Ureter (tissue), 1 donor: ENCODE results near the gene DCANP1. TPM values are rescaled to one million over a fixed set of nuclear protein-coding genes. Genes with fewer than 3 reads are reported as not detected.

Experiments
- DNase-seq: peaks from one replicate; pipeline ENCODE4 v3.0.0-alpha.2; 2020; ENCODE audit warnings: low spot score
- total RNA-seq: library from RNA; stranded (reverse); gene quantifications from one replicate; pipeline ENCODE4 v1.2.4, GENCODE V29; 2023
- donor health status: DM: yes; HTN: yes; CAD: no.

Gene DCANP1
- total RNA-seq, 1 donor from 2014 or later: not detected

DNA sequence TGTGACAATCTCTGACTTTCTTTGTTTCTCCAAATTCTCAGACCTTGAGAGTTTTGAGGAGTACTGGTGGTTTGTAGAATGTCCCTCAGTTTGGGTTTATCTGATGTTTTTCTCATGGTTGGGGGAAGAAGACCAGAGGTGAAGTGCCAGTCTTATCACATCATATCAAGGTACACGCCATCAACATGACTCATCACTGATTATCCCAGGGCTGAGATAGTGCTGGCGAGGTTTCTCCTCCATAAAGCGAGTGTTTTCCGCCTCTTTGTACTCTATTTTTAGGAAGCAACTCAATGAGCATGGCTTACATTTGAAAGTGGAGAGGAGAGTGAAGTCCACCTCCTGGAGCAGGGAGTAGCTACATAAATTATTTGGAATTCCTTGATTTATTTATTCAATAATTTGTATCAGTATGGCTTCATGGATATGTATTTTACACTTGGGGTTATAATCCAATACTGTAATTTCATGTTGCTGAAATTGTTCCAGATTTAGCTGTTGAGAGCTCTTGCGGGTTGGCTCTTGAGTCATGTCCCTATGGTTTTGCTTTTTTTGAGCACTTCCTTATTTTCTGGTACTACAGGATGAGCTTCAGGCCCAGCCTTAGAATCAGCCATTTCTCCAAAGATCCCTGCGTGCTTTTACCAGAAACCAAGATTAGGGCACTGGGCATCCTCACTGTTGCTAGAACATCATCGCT is 23.9 kb downstream of the DCANP1 start:
- no peak for DNase-seq

GRCh38 chr5:135422419-135422818 is 24.7 kb downstream of the DCANP1 start:
- DNase-seq: no peak

DNA sequence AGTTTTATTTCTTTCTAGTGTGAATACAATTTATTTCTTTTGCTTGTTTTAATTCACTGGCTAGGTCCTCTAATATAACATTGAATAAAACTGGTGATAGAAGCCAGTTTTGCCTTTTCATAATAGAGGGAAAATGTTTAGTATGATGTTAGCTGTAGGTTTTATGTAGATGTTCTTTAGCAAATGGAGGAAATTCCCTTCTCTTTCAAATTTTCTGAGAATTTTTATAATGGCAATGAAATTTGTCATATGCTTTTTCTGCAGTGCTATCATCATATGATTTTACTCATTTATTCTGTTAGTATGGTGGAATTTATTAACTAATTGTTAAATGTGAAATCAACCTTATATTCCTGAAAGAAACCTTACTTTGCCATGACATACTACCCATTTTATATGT is 30.1 kb downstream of the DCANP1 start:
- no peak for DNase-seq

DNA sequence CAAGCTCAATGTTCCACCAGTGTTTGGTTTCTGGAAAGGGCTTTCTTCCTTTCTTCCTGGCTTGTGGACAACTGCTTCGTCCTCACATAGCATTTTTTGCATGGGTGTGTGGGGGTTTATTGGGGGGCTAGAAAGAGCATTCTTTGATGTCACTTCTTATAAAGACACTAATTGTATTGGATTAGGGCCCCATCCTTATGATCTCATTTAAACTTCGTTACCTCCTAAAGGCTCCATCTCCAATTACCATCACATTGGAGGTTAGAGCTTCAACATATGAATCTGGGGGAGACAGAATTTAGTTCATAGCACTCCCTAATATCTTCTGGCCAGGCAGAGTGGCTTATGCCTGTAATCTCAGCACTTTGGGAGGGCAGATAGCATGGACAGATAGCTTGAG is 42.1 kb downstream of the DCANP1 start:
- DNase-seq: no peak

- DNase-seq: no peak
These were observed 45.1 kb downstream of the DCANP1 start for GRCh38 chr5:135402031-135402430.

- DNase-seq: no peak
These were observed 46.3 kb downstream of the DCANP1 start for GRCh38 chr5:135400866-135401265.

DNA sequence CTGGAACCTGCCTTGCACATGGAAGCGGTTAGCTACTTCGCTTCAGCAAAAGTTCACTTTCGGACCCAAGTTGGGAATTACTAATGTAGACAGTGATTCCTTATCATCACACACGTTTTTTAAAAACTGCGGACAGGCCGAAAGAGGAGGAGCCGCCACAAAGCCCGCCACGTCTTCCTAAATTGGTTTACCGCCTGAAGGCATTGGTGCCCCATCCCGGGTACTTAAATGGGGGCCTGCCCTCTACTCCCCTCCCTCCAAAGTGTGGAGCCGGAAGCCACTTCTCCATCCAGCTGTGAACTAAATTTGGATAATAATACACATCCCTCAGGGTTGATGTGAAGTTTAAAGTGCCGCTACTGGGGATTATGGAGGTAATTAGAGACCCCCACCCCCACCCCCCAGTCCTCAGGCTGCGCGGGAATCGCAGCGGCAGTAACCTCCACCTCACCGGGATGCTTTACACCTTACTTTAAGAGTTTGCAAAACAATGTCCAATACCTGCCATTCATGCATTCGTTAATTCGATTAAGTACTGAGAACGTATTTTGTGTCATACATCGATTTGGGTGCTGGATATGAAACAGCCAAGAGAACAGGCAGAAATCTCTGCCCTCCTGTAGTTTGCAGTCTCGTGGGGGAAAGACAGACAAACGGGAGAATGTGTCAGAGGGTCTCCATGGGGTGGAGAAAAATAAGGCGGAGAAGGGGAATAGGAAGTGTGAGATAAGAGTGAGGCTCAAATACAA is 47.2 kb downstream of the DCANP1 start:
- DNase-seq: no peak

DNA sequence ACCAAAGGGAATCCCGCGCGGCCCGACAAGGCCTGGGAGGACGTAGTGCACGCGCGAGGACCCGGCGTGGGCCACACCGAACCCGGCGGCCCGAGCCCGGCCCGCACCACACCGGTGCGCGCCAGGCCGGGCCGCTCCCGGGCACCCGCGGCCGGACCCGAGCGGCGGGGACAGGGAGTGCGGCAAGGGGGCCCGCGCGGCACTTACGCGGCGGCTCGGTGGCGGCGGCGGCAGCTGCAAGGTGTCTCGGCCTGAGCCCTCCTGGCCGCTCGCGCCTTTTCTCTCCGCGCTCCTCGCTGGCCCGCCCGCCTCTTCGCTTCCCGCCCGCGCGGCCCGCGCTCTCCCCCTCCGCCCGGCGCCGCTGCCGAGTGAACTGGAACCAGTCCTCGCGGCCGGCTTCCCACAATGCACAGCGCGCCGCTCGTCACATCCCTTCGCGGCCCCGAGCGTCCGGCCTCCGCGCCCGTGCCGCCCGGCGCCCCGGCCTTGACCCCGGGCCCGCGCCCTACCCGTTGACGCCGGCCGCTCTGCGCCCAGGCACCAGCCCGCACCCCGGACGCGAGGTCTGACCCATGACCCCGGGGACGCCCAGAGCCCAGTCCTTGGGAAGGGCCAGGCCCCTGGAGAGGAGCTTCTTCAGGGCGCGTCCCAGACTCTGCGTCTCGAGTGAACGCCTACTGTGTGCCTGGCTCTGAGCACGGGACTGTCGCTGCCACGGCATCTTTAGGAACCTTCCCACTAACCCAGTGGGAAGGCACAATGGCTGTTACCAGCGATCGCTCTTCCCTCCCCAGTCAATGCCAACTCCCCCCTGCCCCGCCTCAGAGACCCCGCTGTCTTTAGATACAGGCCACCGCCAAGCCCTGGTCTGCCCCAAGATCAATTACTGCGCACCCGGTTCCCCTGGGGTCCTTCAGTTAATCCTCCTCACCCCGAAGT is 48.0 kb downstream of the DCANP1 start, which contains the start of gene MACROH2A1:
Gene MACROH2A1 (minus strand): TSS at position 377 of the 939 bp plus-strand sequence. CDS start 10,138 bp downstream, outside the sequence.
- DNase-seq: peak; percentile 89

DNA sequence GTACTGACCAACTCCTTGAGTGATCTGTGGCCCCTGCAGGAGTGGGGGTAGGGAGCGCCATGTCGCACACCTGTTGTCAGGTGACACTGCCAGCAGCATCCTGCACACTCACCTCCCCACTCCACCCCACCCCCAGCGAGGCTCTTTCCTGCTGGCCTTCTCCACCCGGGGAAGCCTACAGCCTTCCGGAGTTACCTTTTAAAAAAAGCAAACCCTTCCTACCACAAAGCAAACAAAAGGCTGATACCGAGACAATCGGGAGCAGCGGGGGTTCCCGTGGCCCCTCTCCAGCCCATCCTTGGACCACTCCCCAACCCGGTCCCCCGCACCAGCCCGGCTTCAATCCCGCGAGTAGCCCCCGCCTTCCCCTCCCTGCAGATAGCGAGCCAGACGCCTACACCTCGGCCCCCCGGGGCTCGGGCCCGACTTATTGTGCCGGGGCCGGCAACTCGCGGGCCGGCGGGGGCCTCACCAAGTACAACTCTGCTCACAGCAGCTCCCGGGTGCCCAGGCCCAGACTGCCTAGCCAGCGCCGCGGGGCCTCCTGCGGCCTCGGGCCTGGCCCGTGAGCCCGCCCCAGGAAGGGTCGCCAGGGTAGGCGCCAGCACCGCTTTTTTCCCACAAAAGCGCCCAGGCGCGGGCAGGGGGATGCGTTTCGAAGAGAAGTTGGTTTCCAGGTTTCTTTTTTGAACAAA is 48.8 kb downstream of the DCANP1 start:
- DNase-seq: peak; percentile 77

GRCh38 chr5:135397084-135397483 is 50.1 kb downstream of the DCANP1 start:
- DNase-seq: no peak

- DNase-seq: no peak
These were observed 50.6 kb downstream of the DCANP1 start for GRCh38 chr5:135396459-135397055.

DNA sequence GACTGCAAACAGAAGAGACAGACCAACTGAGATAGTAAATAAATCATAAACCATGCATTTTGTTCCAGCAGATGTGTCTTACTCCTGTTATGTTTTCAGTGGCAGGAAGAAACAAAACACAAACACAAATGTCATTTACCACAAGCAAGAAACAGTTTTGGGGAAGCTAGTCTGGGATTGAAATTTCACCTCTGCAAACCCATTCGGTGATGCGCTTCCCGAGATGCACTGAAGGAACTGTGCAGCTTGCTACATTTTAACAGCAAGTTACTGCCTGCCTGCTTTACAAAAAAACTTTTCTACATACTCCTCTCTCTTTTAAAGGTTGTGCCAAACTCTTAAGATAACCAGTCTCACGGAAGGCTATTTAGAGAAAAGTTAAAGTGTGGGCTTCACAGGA is 51.3 kb downstream of the DCANP1 start:
- no peak for DNase-seq

DNA sequence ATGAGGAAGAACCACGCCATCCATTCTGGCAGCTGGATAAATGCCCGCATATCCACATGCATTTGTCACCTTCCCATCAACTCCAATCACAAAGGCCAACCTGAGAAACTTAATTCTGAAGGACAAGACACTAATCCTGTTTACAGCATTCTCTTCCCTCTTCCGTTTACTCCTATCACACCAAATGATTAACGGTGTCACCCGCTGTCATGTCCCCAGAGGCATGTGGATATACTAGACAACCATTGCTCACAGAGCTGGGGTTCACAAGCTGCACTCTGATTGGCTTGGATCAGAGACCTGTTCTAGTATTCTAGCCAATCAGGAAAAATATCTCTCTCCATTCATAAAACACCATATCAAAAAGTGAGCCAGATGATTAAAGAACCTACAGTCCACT is 51.7 kb downstream of the DCANP1 start:
- DNase-seq: no peak

Other genes starting within 250 kb of the DCANP1 start
- gene MACROH2A1, start 48.1 kb downstream of the DCANP1 start, total RNA-seq: 248 TPM
- gene TIFAB, start 5.0 kb upstream of the DCANP1 start, total RNA-seq: not detected
- gene NEUROG1, start 88.6 kb upstream of the DCANP1 start, total RNA-seq: not detected
- gene CXCL14, start 131.6 kb upstream of the DCANP1 start, total RNA-seq: 2.3 TPM